K562 (cell line): Measurements from ENCODE around the gene FABP7. TPM values are rescaled to one million over a fixed set of nuclear protein-coding genes. Genes with fewer than 3 reads are reported as not detected.
A peak's percentile ranks its signal among the peaks of the same experiment; 100 is the strongest.

Experiments used
- ATAC-seq: fragments of 200-7000 bp; cut with Tn5 transposase; 3 replicates; pipeline ENCODE4 v1.9.1; 2020; ENCODE audit warnings: moderate library complexity
- BruUV-seq: library from RNA; stranded (reverse); fragments of 400-500 nt; replicated peaks from 2 replicates; lab custom pipeline; 2021; lab: Mats Ljungman, UMichigan
- CTCF ChIA-PET: fragments of 300-600 bp; formaldehyde crosslinking; extraction: SDS; loops from one replicate; lab custom pipeline; 2021; ENCODE audit warnings: low intra/inter-chr PET ratio; lab: Yijun Ruan, JAX
- POLR2A ChIA-PET: fragments of 300-600, 350-650 bp; sonication (Branson Sonifier 250); formaldehyde crosslinking; extraction: SDS; loops from one replicate; lab custom pipeline; 2021; ENCODE audit warnings: antibody characterized with exemption, inconsistent platforms; lab: Yijun Ruan, JAX
- DNase-seq, 4 experiments: peaks; one replicate each; pipeline versions ENCODE4 v3.0.0 to v3.0.0-alpha.2; 2011 to 2018; ENCODE audit warnings: low spot score in 3 of 4, mixed read lengths in 3 of 4; ENCODE audit errors: extremely low read depth in 1 of 4
- FAIRE-seq: peaks from 2 replicates; lab custom pipeline; 2011; peaks lifted over from hg19 to GRCh38; lab: Jason Lieb, UNC
- H2AFZ ChIP-seq: 2 replicates; pipeline ENCODE4 v1.6.0; 2011; ENCODE audit warnings: low read depth, low read length, control low read depth, inconsistent platforms
- H3K27ac ChIP-seq: fragments of 200-600 bp; 3 replicates; pipeline ENCODE4 v1.8.0; 2011; ENCODE audit warnings: low read depth, mild to moderate bottlenecking, control low read depth, inconsistent platforms, low read length, moderate library complexity, mixed read lengths; ENCODE audit errors: extremely low read depth
- H3K27me3 ChIP-seq, 2 experiments: fragments of 300-600 bp in 1 of 2; 2 replicates in 1 of 2; 3 replicates in 1 of 2; pipeline versions ENCODE4 v1.6.0 to v1.8.0; 2011; ENCODE audit warnings: inconsistent platforms in 2 of 2, low read length in 2 of 2, mild to moderate bottlenecking in 1 of 2, mixed read lengths in 1 of 2, moderate library complexity in 1 of 2; ENCODE audit not compliant: control insufficient read depth in 2 of 2, insufficient read depth in 2 of 2
- H3K36me3 ChIP-seq: fragments of 300-600 bp; 3 replicates; pipeline ENCODE4 v1.8.0; 2011; ENCODE audit warnings: mild to moderate bottlenecking, low read length, inconsistent platforms; ENCODE audit not compliant: control insufficient read depth, insufficient read depth
- H3K4me1 ChIP-seq, 2 experiments: fragments of 200-600 bp in 1 of 2; replicated peaks in 1 of 2; 2 replicates in 1 of 2; 3 replicates in 1 of 2; pipeline versions ENCODE4 v1.5.1 to v1.8.0; 2011; ENCODE audit warnings: inconsistent platforms in 2 of 2, low read length in 2 of 2, mild to moderate bottlenecking in 1 of 2, mixed read lengths in 1 of 2, moderate library complexity in 1 of 2; ENCODE audit not compliant: control insufficient read depth in 2 of 2, insufficient read depth in 2 of 2
- H3K4me2 ChIP-seq: 2 replicates; pipeline ENCODE4 v1.6.1; 2011; ENCODE audit warnings: low read length, control low read depth, inconsistent platforms, mixed read lengths; ENCODE audit not compliant: insufficient read depth
- H3K4me3 ChIP-seq: fragments of 200-600 bp; sonication (generic), shearing (Covaris generic); 2 replicates; pipeline ENCODE4 v1.5.1; 2016; ENCODE audit warnings: control low read depth, inconsistent platforms
- H3K79me2 ChIP-seq: fragments of 200-600 bp; 3 replicates; pipeline ENCODE4 v1.8.0; 2011; ENCODE audit warnings: low read length, inconsistent platforms; ENCODE audit not compliant: control insufficient read depth, insufficient read depth
- H3K9ac ChIP-seq, 2 experiments: 2 replicates each; pipeline versions ENCODE4 v1.6.0 to v1.6.1; 2011; ENCODE audit warnings: low read depth in 2 of 2, low read length in 2 of 2, control low read depth in 1 of 2, inconsistent platforms in 1 of 2, mild to moderate bottlenecking in 1 of 2, mixed read lengths in 1 of 2; ENCODE audit not compliant: insufficient read depth in 1 of 2
- H3K9me1 ChIP-seq: one replicate; pipeline ENCODE4 v1.6.0; 2011; ENCODE audit warnings: inconsistent platforms, mild to moderate bottlenecking, low read length, moderate library complexity; ENCODE audit not compliant: control insufficient read depth, insufficient read depth
- H3K9me3 ChIP-seq: replicated peaks from 2 replicates; pipeline ENCODE4 v1.5.1; 2011; ENCODE audit warnings: low read depth, low read length, inconsistent platforms; ENCODE audit not compliant: control insufficient read depth, insufficient read depth
- H4K20me1 ChIP-seq: replicated peaks from 2 replicates; pipeline ENCODE4 v1.6.1; 2011; ENCODE audit warnings: low read length, inconsistent platforms, mixed read lengths; ENCODE audit not compliant: control insufficient read depth, insufficient read depth
- ESRRB ChIP-seq: fragments of 250-450 bp; sonication (Bioruptor Pico); IDR thresholded peaks from 2 replicates; pipeline ENCODE4 v1.5.0; 2020; ENCODE audit warnings: mild to moderate bottlenecking, moderate library complexity, borderline replicate concordance
- FOSL1 ChIP-seq: fragments of 200-800 bp; sonication (Bioruptor generic); conservative IDR thresholded peaks from 2 replicates; pipeline ENCODE4 v1.6.1; 2016; ENCODE audit warnings: missing genetic modification characterization, missing compliant biosample characterization
- KLF6 ChIP-seq: fragments of 250-450 bp; sonication (Bioruptor Pico); IDR thresholded peaks from 2 replicates; pipeline ENCODE4 v1.4.0; 2020; ENCODE audit warnings: mild to moderate bottlenecking, moderate library complexity, borderline replicate concordance
- WGBS: fragments of 100-300 bp; shearing (Covaris generic); methylation state at CpG from one replicate; pipeline ENCODE4 v1.1.6; 2016; ENCODE audit warnings: low coverage, mixed read lengths; ENCODE audit not compliant: insufficient coverage; ENCODE audit errors: missing lambda C conversion rate; 5-methylcytosine and 5-hydroxymethylcytosine counted together
- in situ Hi-C: fragments of 300-500 bp; cut with MboI; formaldehyde crosslinking; loops from 4 replicates; pipeline ENCODE4 v1.15.0; 2018; ENCODE audit warnings: inconsistent platforms, mixed read lengths
- intact Hi-C: fragments of 100-400 bp; cut with micrococcal nuclease; formaldehyde crosslinking; loops from 2 replicates; pipeline ENCODE4 v1.14.2; 2022
- polyA plus RNA-seq, 8 experiments: library from polyadenylated mRNA; depleted of rRNA in 4 of 8; stranded (reverse) in 5 of 8; unstranded in 3 of 8; fragments of >200 nt; fragmentation: Nextera tagmentation in 2 of 8; fragmentation: Illumina TruSeq in 1 of 8; extraction: Ambion mirVana in 2 of 8; extraction: Trizol in 1 of 8; gene quantifications; 2 replicates each; pipeline versions ENCODE4 v1.2.1 to v1.2.3, GENCODE V29; 2011 to 2014; ENCODE audit warnings: inconsistent platforms in 1 of 8, missing spikeins in 1 of 8
- total RNA-seq, 7 experiments: library from RNA; depleted of rRNA in 6 of 7; stranded (reverse); fragments of >200 nt in 6 of 7; fragmentation: Illumina TruSeq in 2 of 7; extraction: Trizol in 2 of 7; gene quantifications; 2 replicates each; pipeline versions ENCODE4 v1.2.1 to v1.2.3, GENCODE V29; 2011 to 2021; ENCODE audit warnings: low replicate concordance in 1 of 7

Gene FABP7
- total and polyA plus RNA-seq, 9 of the 15 experiments (the other 6 are each of a cell fraction or from before 2014, with no cell fraction given) = 0.07 to 0.14 TPM; not detected in 7

DNA sequence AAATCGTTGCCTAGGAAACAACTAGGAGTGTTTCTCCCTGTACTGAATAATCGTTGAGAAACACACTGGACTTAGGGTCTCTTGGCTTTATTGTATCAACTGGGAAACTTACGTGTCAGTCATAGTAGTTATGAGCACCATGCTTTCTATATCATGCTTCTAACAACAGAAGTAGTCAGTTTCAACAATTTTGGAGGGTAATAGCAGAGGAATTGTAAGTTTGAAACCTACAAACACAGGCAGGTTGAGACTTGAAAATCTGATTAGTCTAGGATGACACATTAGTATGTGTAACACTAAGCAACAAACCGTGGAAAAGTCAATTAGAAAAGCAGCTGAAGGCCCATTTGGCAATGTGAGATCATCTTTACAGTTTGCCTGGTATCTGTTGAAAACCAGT is 43.9 kb upstream of the FABP7 start:
- Histone ChIP-seq H3K4me2 (no peak overlapping the region), H3K4me3 (no peak overlapping the region), H2AFZ (0 out of 2 replicates have a peak overlapping the region, but pooled peaks have one; percentile 52), H3K36me3 (no peaks in the 10 kb centered on the region), H3K79me2 (no peaks in the 10 kb centered on the region), H3K9ac (no peak overlapping the region)
- 9% methylated on average over 4 of the region's 4 CpGs for WGBS
- peak; percentile 25; the same call in 2 of the 3 replicates for ATAC-seq
- TF ChIP-seq ESRRB (CRISPR knock-in tag) = no peak
- TF ChIP-seq FOSL1 (tag) = peak; percentile 48; the same call in 1 of the 2 replicates
- TF ChIP-seq, all 486 proteins: peak for 1
- FAIRE-seq = no peak
- Histone ChIP-seq H3K27ac (no peak overlapping the region), H4K20me1 (no peaks in the 10 kb centered on the region), H3K9me1 (no peaks in the 10 kb centered on the region), H3K9me3 (no peaks in the 10 kb centered on the region), H3K4me1 (no peaks in the 10 kb centered on the region), H3K27me3 (no peaks in the 10 kb centered on the region)
- no peak for DNase-seq
- no TSS peak for BruUV-seq
- ChIA-PET CTCF (no interaction called here), POLR2A (no interaction called here)
- intact Hi-C loops = no loop called here
- in situ Hi-C loops = loop anchor here (25.0 kb wide), 1 partner anchor 577 kb away; no protein-coding TSS in a partner anchor

DNA sequence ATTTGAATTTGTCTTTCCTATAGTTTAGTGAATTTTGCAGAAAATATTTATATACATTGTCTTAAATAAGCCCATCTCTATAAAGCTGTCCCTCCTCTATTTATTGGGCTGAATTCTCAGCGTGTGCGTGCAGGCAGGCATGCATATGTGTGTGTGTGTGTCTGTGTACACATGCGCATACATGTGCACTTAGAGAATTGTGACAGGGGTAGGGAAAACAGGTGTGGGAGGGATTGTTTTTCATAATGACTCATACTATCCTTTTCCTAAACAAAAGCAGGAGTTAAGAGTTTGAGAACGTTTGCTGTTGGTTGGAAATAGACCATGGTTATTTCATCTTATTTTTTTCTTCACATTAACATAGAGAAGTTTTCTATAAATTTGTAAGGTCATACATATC is 43.4 kb upstream of the FABP7 start:
- ATAC-seq (no peak), FAIRE-seq (no peak), DNase-seq (no peak)
- H3K9me3 ChIP-seq = no peaks in the 10 kb centered on the region
- no peaks in the 10 kb centered on the region for H4K20me1 ChIP-seq
- ChIA-PET POLR2A (no interaction called here), CTCF (no interaction called here)
- H3K27me3 ChIP-seq = no peaks in the 10 kb centered on the region
- no peak overlapping the region for H3K9ac ChIP-seq
- no peaks in the 10 kb centered on the region for H3K79me2 ChIP-seq
- intact Hi-C loops = no loop called here
- no peak for TF ChIP-seq KLF6 (CRISPR knock-in tag)
- TF ChIP-seq FOSL1 (tag) = 0 out of 2 replicates have a peak, but pooled peaks have one; percentile 38
- H3K4me1 ChIP-seq = no peaks in the 10 kb centered on the region
- H3K4me3 ChIP-seq = no peak overlapping the region
- no peaks in the 10 kb centered on the region for H3K9me1 ChIP-seq
- 20% methylated on average over 4 of the region's 4 CpGs for WGBS
- H3K4me2 ChIP-seq = no peak overlapping the region
- in situ Hi-C loops = loop anchor here (25.0 kb wide), 1 partner anchor 576 kb away; no protein-coding TSS in a partner anchor
- H3K36me3 ChIP-seq = no peaks in the 10 kb centered on the region
- no peak overlapping the region for H3K27ac ChIP-seq
- H2AFZ ChIP-seq = 0 out of 2 replicates have a peak overlapping the region, but pooled peaks have one; percentile 1
- BruUV-seq = no TSS peak
